NCI-H524 (cell line): ENCODE results near the gene BTNL9.
A peak's percentile ranks its signal among the peaks of the same experiment; 100 is the strongest.
"Not testable (repeated sequence)": the region's sequence is repeated elsewhere in the genome, so short reads cannot be mapped to it uniquely, and the experiment has no call there.

ENCODE experiments used
- DNase-seq, 2 experiments: peaks; one replicate each; lab custom pipeline; 2025; lab: John Stamatoyannopoulos, UW

Gene BTNL9

GRCh38 chr5:181042722-181043121, 2.7 kb downstream of the BTNL9 start:
- DNase-seq: no peak

DNA sequence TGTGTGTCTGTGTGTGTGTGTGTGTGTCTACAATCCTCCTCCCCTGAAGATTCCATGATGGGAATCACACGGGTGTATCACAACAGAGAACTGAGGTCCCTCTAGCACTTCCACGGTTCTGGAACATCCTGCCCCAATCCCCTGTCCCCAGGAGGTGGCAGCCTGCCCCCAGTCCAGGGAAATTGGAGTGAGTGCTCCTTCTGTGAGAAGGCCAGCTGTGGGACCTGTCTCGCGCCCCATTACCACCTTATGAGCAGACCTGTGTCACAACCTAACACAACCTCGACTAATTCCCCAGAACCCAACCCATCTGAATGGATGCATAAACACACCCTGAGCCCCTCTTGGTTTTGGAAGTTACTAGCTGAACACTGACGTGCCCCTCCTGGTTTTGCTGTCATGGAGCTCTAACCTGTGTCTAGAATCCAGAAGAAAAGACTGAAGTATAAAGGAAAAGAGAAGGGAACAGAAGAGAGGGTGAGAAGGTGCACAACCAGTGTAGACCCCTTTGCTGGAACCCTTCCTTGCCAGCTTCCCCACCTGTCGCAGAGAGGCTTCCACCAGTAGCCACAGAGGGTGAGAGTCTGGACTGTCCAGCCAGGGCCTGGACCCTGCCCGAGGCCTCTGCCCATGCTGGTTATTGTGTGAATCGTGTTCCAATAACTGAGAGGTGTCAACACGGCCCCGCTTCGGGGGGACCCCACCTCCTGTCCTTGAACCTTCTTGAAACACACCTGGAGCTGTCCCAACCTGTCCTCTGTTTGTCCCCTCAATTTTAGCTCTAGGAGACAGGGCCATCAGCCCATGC, 3.4 kb downstream of the BTNL9 start:
- no peak for DNase-seq

DNA sequence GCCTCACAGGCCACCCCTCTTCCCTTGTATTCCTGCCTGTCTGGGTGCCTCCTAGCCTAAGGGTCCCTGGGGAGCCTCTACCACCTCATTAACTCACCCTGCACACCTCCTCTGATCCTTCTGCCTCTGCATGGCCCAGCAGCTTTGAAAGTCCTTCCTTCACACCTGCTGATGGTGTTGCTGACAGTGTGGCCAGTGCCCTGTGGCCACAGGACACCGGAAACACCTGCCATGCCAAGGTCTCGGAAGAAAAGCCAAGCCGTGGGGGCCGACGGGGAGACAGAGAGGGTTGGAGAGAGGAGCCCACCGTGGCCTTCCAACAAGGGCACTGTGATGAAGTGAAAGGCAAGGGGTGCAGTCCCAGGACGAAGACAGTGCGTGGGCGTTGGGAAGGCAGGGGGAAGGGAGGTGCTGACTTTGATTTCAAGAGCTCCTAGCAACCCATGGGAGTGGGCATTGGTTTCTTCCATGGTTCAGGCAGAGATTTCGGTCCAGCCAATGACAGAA, 4.1 kb downstream of the BTNL9 start:
- DNase-seq: no peak

GRCh38 chr5:181044662-181045305, 4.7 kb downstream of the BTNL9 start:
- no peak for DNase-seq

DNA sequence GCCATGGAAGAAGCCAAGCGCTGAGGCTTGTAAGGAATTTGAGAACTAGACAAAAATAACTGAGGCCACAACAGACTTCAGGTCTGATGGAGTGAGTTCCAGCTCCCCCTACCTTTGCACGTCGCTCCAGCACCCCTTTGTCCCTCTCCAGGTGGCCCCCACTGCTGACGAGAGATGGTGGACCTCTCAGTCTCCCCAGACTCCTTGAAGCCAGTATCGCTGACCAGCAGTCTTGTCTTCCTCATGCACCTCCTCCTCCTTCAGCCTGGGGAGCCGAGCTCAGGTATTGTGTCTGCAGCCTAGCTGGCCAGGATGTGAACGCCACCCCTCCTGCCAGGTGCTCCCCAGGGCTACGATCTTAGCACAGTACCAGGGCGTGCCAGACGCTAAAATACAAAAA, 5.2 kb downstream of the BTNL9 start:
- no peak for DNase-seq

- DNase-seq: not testable (repeated sequence)
Observed at GRCh38 chr5:181045857-181046256, 5.8 kb downstream of the BTNL9 start.

- no peak for DNase-seq
Observed at GRCh38 chr5:181047288-181047687, 7.2 kb downstream of the BTNL9 start.

DNA sequence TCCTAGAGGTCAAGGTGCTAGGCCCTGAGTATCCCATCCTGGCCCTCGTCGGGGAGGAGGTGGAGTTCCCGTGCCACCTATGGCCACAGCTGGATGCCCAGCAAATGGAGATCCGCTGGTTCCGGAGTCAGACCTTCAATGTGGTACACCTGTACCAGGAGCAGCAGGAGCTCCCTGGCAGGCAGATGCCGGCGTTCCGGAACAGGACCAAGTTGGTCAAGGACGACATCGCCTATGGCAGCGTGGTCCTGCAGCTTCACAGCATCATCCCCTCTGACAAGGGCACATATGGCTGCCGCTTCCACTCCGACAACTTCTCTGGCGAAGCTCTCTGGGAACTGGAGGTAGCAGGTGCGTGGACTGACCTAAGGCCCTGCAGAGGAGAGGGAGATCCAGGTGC, 7.9 kb downstream of the BTNL9 start:
- DNase-seq: no peak

GRCh38 chr5:181050016-181050415, 9.9 kb downstream of the BTNL9 start:
- no peak for DNase-seq

DNA sequence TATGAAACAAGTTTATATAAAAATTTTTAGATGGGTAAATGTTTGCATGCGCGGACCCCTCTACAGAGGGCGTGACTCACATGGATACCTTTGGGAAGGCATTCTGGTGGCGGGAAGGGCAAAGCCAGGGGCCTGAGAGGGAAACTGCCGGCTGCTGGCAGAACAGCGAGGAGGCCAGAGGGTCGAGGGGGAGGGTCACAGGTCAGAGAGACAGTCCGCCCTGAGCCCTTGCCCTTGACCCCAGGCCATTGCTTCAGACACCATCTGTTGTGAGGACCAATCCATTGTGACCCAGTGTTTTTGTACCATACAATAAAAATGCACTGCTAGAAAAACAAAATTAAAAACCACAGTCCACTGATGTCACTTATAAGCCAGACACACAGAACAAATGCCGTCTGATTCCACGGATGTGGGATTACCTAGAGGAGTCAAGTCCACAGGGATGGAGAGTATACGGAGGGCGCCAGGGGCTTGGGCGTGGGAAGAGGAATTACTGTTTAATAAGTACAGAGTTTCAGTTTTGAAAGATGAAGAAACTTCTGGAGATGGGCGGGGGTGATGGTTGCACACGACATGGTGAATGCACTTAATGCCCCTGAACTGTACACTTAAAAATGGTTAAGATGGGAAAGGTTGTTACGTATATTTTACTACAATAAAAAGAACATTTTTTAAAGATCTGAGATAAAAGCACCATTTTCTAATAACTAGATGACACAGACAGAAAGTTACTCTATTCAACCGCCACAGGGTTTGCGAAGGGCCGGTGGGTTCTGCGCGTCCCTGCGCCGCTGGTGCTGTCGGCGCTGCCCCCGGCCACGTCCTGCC, 12.0 kb downstream of the BTNL9 start:
- DNase-seq: no peak

GRCh38 chr5:181052672-181053487, 12.8 kb downstream of the BTNL9 start:
- no peak for DNase-seq

GRCh38 chr5:181053488-181054121, 13.5 kb downstream of the BTNL9 start:
- peak in 1 of 2 experiments; percentile 23 for DNase-seq

DNA sequence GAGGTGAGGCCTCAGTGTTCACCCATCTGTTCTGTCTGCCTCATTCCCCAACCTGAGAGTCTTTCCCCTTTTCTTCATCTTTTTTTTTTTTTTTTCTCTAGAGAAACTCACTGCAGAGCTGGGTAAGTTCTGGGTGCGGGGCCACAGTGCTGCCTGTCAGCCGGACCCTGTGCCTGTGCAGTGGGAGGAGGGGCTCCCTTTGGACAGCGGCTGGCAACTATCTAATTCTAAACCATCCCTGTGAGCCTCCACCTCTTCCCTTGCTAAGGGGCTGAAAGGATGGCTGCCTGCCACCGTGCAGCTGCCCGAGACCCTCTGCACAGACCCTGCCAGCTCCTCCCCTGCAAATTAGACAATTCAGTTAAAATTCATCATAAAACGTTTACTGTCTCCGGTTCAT, 14.1 kb downstream of the BTNL9 start:
- no peak for DNase-seq

DNA sequence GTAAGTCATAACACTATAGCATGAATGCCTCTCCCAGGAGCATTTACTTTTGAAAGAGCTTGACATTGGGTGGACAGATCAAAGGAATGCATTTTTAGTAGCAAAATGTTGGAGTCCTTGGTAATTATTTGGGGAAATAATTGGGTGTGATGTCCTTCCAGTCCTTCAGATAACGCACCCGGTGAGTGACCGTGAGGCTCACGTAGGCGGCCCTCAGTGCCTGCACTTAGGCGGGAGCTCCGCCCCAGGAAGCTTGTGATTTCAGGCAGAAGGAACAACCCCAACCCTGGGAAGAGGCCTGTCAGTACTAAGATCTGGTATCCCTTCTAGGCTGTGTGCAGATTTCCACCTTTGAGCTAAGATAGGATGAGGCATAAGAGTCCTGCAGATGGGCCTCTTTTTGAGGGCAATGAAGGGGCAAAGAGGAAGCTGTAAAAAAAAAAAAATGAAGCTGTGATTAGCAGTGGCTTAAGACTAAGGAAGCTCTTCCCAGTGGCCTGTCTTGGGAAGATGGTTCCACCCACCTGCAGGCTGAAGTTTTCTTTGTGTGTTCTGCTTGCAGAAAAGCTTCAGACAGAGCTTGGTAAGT, 14.9 kb downstream of the BTNL9 start:
- no peak for DNase-seq

DNA sequence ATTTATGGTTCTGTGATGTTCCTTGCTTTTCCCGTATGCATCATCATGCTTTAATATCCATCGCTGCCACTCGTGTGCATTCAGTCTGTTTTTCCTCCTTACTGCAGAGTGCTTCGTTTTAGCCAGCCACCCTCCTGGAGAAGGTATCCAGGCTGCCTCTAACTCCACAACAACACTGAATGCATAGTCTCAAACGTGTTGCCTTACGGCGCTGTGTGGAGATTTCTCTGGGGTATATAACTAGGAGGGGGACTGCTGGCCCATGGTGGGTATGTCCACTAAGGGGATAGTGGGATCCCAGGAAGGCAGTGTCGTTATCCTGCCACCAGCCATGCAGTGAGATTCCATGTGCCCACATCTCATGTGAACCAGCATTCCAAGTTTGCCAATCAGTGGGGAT, 16.4 kb downstream of the BTNL9 start:
- DNase-seq: no peak

- no peak for DNase-seq
Observed at GRCh38 chr5:181058321-181058720, 18.3 kb downstream of the BTNL9 start.

- no peak for DNase-seq
Observed at GRCh38 chr5:181058786-181059296, 18.8 kb downstream of the BTNL9 start.

- DNase-seq: no peak
Observed at GRCh38 chr5:181059297-181060230, 19.5 kb downstream of the BTNL9 start.

DNA sequence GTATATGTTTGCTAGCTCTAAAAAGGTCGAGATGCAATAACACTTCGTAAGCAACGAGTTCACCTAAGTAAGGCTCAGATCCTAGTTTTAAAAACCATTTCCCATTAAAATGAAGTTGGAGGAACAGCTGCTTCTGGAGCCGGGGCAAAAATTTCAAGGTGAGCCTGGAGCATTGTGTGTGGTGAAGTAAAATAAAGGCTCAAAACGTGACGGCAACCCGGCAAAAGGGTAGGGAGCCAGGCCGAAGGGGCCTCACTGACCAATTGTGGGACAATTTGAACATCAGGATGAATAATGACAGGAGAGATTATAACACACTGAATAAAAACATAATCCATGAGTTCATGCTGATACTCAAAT, 20.1 kb downstream of the BTNL9 start:
- no peak for DNase-seq

- DNase-seq: no peak
Observed at GRCh38 chr5:181060924-181061323, 20.9 kb downstream of the BTNL9 start.
